Hypothalamus (tissue), 51 donors: ENCODE data around the gene NREP.
"Not testable (repeated sequence)": the region's sequence is repeated elsewhere in the genome, so short reads cannot be mapped to it uniquely, and the experiment has no call there.

Experiments used
- DNase-seq, 51 donors: peaks; one replicate each; lab custom pipeline; 2025; lab: John Stamatoyannopoulos, UW

The NREP gene

GRCh38 chr5:111741278-111741677 is 15.7 kb downstream of the NREP start:
- DNase-seq: no peak

DNA sequence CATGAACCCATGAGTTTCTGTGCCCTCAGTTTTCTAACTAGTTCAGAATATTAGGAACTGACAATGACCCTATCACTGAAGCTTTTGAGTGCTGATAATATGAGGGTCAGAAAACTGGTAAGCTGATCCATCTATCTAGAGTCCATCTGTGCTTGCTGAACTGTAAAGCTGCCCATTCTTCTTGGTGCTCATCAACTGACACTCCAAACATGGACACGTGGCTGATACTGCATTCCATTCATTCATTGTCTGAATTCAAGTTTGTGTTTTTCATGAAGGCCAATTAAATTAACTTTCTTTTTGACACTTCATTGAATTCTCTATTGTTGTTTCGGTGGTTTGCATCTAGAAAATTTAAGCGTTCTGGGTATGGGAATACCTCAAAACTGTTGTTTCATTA is 17.6 kb downstream of the NREP start:
- no peak for DNase-seq

DNA sequence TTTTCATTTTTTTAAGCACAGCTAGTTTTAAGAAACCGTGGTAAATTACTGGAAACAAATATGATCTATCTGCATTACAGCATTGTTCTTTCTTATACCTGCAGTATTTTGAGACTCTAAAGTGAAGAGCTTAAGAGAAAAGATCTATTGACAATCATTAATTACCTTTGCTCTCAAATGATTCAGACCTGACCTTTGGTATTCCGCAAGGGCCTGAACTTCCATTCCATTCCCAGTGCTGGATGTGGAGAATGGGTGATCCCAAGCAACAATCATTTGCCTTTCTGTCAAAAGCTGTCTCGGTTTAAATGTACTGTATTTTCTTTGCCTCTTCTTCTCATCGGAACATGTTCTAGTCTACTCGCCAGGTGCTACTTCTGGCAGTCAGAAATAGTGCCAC is 18.9 kb downstream of the NREP start:
- DNase-seq: no peak

DNA sequence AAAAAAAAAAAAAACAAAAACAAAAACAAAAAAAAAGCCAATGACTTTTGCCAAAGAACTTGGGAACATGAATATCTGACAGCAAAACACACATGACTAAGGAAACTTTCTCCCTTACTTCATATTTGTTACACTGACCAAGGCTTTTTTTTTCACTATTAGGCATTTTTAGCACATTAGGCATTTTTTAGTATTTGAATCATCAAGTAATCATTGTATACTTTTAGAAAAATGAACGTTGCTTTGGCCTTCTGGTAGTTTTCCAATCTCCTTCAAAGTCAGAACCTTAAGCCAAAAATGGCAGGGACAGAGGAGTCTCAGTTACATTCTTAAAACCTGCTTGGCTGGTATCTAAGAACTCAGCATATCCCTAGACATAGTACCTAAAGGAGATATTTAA is 19.3 kb downstream of the NREP start:
- no peak for DNase-seq

GRCh38 chr5:111735583-111736270 is 21.3 kb downstream of the NREP start:
- DNase-seq: peak in 1 of 51 donors; percentile 23

GRCh38 chr5:111734597-111734996 is 22.4 kb downstream of the NREP start:
- no peak for DNase-seq

GRCh38 chr5:111734013-111734412 is 23.0 kb downstream of the NREP start:
- no peak for DNase-seq

DNA sequence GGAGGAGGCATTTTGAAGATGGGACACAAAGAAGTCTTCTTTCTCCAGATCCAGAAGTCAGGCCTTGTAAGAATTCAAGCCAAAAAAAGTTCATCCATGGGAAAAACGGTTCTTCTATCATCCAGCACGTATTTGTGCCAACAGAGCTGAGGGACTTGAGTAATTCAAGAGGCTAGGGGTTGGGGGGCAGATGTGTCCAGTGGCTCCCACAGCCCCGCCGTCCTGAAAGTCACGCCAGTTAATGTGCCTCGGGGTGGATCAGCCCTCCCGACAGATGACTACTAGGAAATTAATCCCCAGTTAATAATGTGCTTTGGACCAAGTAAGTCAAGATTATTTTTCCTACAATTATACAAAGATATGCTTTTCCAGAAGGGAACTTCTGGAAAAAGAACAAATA is 23.4 kb downstream of the NREP start:
- DNase-seq: no peak

- peak in 2 of 51 donors; percentile 1 for DNase-seq
These were observed 25.4 kb downstream of the NREP start for GRCh38 chr5:111731638-111732037.

- DNase-seq: no peak
These were observed 26.2 kb downstream of the NREP start for GRCh38 chr5:111730659-111731382.

- no peak for DNase-seq
These were observed 28.1 kb downstream of the NREP start for GRCh38 chr5:111728941-111729340.

- no peak for DNase-seq
These were observed 30.0 kb downstream of the NREP start for GRCh38 chr5:111726986-111727385.

GRCh38 chr5:111722140-111722539 is 34.9 kb downstream of the NREP start:
- no peak for DNase-seq

DNA sequence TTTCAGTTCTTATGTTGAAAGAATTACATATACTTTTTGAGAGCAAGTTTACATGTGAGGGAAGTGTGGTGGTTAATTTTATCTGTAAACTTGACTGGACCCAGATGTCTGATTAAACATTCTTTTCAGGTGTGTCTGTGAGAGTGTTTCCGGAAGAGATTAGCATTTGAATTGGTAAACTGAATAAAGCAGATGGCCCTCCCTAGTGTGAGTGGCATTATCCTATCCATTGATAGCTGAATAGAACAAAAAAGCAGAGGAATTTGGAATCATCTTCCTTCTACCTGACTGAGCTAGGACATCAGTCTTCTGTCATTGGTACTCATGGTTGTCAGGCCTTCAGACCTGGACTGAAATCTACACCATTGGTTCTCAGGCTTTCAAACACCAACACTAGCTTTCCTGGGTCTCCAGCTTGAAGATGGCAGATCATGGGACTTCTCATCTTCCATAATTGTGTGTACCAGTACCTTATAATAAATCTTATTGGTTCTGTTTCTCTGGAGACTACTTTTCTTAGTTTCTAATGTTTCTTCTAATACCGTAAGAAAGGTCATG is 36.6 kb downstream of the NREP start:
- DNase-seq: no peak

DNA sequence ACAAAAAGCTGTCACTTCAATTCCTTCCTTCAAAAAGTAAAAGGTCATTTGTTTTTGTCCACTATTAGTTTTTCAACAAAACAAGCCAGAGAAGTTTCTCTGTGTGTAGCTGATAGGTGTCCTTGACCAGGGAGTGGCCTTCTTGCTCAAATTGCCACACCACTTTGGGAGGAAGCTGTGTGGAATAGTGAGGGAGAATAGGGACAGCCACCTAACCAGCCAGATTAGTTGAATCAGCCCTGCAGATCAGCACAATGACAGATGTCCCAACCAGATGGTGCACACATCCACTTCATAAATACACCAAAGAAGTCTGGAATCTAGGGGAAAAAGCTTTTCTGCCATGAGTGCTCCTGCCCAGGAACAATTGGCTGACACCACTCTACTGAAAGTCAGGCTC is 37.2 kb downstream of the NREP start:
- no peak for DNase-seq

DNA sequence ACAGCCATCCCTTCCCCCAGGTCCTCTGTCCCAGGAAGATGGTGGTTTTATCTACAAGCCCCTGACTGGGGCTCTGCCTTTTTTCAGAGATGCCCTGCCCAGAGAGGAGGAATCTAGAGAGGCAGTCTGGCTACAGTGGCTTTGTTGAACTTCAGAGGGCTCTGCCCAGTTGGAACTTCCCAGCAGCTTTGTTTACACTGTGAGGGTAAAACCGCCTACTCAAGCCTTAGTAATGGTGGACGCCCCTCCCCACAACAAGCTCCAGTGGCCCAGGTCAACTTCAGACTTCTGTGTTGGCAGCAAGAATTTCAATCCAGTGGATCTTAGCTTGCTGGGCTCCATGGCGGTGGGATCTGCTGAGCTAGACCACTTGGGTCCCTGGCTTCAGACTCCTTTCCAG is 40.2 kb downstream of the NREP start:
- not testable (repeated sequence) for DNase-seq

DNA sequence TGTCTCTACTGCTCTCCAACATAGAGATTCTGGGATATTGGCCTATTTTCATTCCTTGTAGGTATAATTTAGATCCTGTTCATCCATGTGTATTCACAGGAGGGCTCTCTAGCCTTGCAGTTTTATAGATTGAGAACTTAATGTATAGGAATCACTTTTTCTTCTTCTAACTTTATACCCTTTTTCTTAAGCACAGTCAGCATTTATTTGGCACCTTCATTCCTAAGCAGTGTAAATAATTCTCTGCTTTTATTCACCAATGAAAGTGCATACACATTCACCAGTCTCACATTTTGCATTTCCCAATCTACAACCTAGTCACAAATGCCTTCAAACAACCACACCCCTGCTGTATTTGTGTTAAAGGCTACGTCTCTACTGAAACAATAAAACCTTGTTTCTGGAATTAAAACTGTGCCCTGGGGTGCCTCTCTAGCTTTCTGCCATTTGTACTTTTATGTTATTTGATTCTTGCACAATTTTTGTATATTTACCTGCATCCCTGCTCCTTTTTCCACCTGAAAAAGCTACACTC is 49.3 kb downstream of the NREP start:
- DNase-seq: no peak

- DNase-seq: no peak
These were observed 50.6 kb downstream of the NREP start for GRCh38 chr5:111706345-111706744.

DNA sequence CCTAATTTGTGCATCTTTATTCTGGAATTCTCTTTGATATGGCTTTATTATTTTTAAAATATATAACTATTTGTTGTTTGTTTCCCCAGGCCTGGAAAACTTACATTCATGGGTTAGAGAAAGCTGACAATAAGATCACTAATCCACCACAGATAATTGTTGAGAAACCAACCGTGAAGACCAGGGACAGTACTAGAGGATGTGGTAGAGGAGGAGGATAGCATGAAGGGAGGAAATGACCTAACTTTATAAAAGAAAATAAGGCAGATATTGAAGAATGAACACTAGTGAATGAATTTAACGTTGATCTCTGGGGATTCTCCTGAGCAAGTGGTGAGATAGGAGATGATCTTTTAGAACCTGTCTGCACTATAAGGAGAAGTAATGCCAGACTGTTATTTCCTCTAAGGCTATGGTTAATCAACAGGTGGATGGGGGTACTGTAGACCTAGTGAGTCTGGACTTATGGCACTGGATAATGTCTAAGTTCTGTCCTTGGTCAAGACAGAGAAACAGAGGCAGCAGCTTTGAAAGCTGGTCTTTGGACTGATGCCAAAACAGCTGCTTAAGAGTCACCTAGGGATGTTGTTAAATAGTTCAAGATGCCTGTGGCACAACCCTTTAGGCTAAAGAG is 52.4 kb downstream of the NREP start:
- DNase-seq: no peak

DNA sequence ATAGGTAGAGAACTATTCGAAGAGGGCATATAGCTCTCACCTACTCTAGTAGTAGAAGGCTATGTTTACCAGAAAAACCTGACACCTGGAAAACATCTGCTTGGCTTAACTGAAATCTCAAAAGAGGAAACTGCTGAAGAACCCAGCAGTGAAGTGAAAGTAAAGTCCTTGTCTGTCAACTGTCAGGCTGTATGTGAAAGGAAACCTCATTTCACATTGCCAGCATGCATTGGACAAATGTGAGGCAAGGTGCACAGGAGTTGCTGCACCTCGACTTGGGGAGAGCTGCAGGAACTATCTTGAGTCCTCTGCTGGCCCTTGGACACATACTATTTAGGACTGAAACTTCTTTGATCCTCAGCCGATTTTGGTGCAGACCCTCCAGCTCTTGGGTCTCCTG is 53.3 kb downstream of the NREP start:
- DNase-seq: no peak

- no peak for DNase-seq
These were observed 57.0 kb downstream of the NREP start for GRCh38 chr5:111699976-111700375.
